K562 (cell line): ENCODE results near the gene RPL38. TPM values are rescaled to one million over a fixed set of nuclear protein-coding genes. Genes with fewer than 3 reads are reported as not detected.

Experiments used
- BACH1 ChIP-seq: fragments of 200-800 bp; sonication (Bioruptor generic); IDR thresholded peaks from 2 replicates; pipeline ENCODE4 v1.6.1; 2016; ENCODE audit warnings: missing genetic modification characterization, missing compliant biosample characterization
- ETV5 ChIP-seq: sonication (generic); formaldehyde crosslinking; IDR thresholded peaks from 2 replicates; pipeline ENCODE4 v1.4.0; 2020; ENCODE audit warnings: low read depth, mild to moderate bottlenecking, missing genetic modification reagents
- MECOM ChIP-seq: fragments of 250-450 bp; sonication (Bioruptor Pico); IDR thresholded peaks from 2 replicates; pipeline ENCODE4 v1.8.0; 2022; ENCODE audit warnings: inconsistent platforms
- MYNN ChIP-seq, 2 experiments: sonication (generic); formaldehyde crosslinking in 1 of 2; IDR thresholded peaks; 2 replicates each; pipeline versions ENCODE4 v1.5.0 to v1.6.1; 2016 to 2020; ENCODE audit warnings: antibody characterized with exemption in 1 of 2, missing genetic modification reagents in 1 of 2
- NR2C1 ChIP-seq, 2 experiments: fragments of 450-650 bp; IDR thresholded peaks; 2 replicates each; pipeline ENCODE4 v1.6.1; 2017; ENCODE audit warnings: mild to moderate bottlenecking in 2 of 2, antibody characterized with exemption in 1 of 2, inconsistent platforms in 1 of 2, missing compliant biosample characterization in 1 of 2, missing genetic modification characterization in 1 of 2
- PHB2 ChIP-seq: fragments of 450-650 bp; IDR thresholded peaks from 2 replicates; pipeline ENCODE4 v1.6.1; 2017; ENCODE audit warnings: low read depth
- POLR3G ChIP-seq: IDR thresholded peaks from 2 replicates; pipeline ENCODE4 v1.6.1; 2011; ENCODE audit not compliant: insufficient read length, insufficient replicate concordance; ENCODE audit errors: extremely low read depth
- RBM17 ChIP-seq: fragments of 200-400 bp; formaldehyde crosslinking; IDR thresholded peaks from 2 replicates; pipeline ENCODE4 v1.6.1; 2017; ENCODE audit warnings: low read depth, mild to moderate bottlenecking, low read length, borderline replicate concordance
- TEAD2 ChIP-seq: fragments of 450-650 bp; IDR thresholded peaks from 2 replicates; pipeline ENCODE4 v1.6.1; 2016; ENCODE audit warnings: missing genetic modification characterization, control low read depth, missing compliant biosample characterization
- ZNF23 ChIP-seq: fragments of 250-450 bp; sonication (Bioruptor Pico); IDR thresholded peaks from 2 replicates; pipeline ENCODE4 v1.4.0; 2020; ENCODE audit warnings: mild to moderate bottlenecking
- ZNF354B ChIP-seq: fragments of 250-450 bp; sonication (Bioruptor Pico); IDR thresholded peaks from 2 replicates; pipeline ENCODE4 v1.4.0; 2020
- ZNF436 ChIP-seq: fragments of 250-450, 450-650 bp; sonication (Bioruptor Pico); formaldehyde crosslinking; IDR thresholded peaks from 2 replicates; pipeline ENCODE4 v1.7.0; 2020; ENCODE audit warnings: mild to moderate bottlenecking
- polyA plus RNA-seq, 8 experiments: library from polyadenylated mRNA; depleted of rRNA in 4 of 8; stranded (reverse) in 5 of 8; unstranded in 3 of 8; fragments of >200 nt; fragmentation: Nextera tagmentation in 2 of 8; fragmentation: Illumina TruSeq in 1 of 8; extraction: Ambion mirVana in 2 of 8; extraction: Trizol in 1 of 8; gene quantifications; 2 replicates each; pipeline versions ENCODE4 v1.2.1 to v1.2.3, GENCODE V29; 2011 to 2014; ENCODE audit warnings: inconsistent platforms in 1 of 8, missing spikeins in 1 of 8
- total RNA-seq, 7 experiments: library from RNA; depleted of rRNA in 6 of 7; stranded (reverse); fragments of >200 nt in 6 of 7; fragmentation: Illumina TruSeq in 2 of 7; extraction: Trizol in 2 of 7; gene quantifications; 2 replicates each; pipeline versions ENCODE4 v1.2.1 to v1.2.3, GENCODE V29; 2011 to 2021; ENCODE audit warnings: low replicate concordance in 1 of 7
- TF ChIP-seq, protein P1 (sequence below): fragments of 250-450 bp; sonication (Bioruptor Pico); IDR thresholded peaks from 2 replicates; pipeline ENCODE4 v1.9.0; 2021; ENCODE audit warnings: mild to moderate bottlenecking
- TF ChIP-seq, protein P2 (sequence below): fragments of 250-450 bp; sonication (Bioruptor Pico); IDR thresholded peaks from 2 replicates; pipeline ENCODE4 v1.9.0; 2021; ENCODE audit warnings: mild to moderate bottlenecking, inconsistent platforms
- TF ChIP-seq, protein P3 (sequence below): sonication (generic); formaldehyde crosslinking; IDR thresholded peaks from 2 replicates; pipeline ENCODE4 v1.8.0; 2023; ENCODE audit warnings: mild to moderate bottlenecking, missing genetic modification reagents
- TF ChIP-seq, protein P4 (sequence below): fragments of 250-450 bp; sonication (Bioruptor Pico); IDR thresholded peaks from 2 replicates; pipeline ENCODE4 v1.8.0; 2021; ENCODE audit warnings: moderate library complexity, mild to moderate bottlenecking, inconsistent platforms
- TF ChIP-seq, protein P5 (sequence below): fragments of 250-450 bp; sonication (Bioruptor Pico); IDR thresholded peaks from 2 replicates; pipeline ENCODE4 v1.5.0; 2020; ENCODE audit warnings: mild to moderate bottlenecking, borderline replicate concordance

RPL38 gene
- total and polyA plus RNA-seq, 9 of the 15 experiments (the other 6 are each of a cell fraction or from before 2014, with no cell fraction given): 1,224 to 3,864 (median 1,939) TPM

DNA sequence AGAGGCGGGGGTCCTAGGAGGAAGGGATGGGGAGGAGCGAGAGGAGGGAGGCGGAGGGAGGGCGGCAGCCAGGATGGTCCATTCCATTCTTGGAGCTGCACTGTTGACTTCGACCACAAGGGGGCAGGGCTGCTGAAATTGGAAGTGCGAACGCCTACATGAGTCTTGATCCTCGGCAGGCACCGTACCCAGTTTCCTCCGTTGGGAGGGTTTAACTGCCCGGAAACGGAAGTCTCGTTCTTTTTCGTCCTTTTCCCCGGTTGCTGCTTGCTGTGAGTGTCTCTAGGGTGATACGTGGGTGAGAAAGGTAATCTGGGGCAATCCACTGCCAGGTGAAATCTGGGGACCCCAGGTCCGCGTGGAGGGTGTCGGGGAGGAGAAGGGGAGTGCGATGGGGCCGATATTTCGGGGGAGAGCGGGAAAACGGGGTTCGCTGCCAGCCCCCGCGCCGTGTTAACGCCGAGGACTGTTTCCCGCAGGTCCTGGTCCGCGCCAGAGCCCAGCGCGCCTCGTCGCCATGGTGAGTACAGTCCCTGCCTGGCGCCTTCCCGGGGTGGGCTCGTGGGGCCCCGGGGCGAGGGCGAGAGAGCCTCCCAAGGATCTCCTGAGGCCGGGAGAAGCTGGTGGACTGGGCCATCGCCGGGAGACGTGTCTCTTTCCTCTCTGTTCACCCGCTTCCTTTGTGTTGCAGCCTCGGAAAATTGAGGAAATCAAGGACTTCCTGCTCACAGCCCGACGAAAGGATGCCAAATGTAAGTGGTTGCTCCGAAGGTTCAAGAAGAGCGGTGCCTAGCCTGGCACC lies at the start of gene RPL38 (continued):
- TF ChIP-seq TEAD2 (tag) (no peak), ETV5 (CRISPR knock-in tag) (peak; percentile 76), RBM17 (no peak), BACH1 (tag) (no peak), ZNF436 (0 out of 2 replicates have a peak, but pooled peaks have one; percentile 2), ZNF354B (CRISPR knock-in tag) (no peak), POLR3G (no peak), NR2C1 (IDR thresholded peaks at IDR 0.05) (peak; percentile 50; the same call in 1 of the 2 replicates), NR2C1 (tag; IDR thresholded peaks at IDR 0.05) (no peak), PHB2 (0 out of 2 replicates have a peak, but pooled peaks have one; percentile 43), MECOM (CRISPR knock-in tag) (no peak), ZNF23 (CRISPR knock-in tag) (no peak), MYNN (IDR thresholded peaks at IDR 0.05) (0 out of 2 replicates have a peak, but pooled peaks have one; percentile 14), MYNN (CRISPR knock-in tag; IDR thresholded peaks at IDR 0.05) (no peak)
- TF ChIP-seq, protein P1, sequence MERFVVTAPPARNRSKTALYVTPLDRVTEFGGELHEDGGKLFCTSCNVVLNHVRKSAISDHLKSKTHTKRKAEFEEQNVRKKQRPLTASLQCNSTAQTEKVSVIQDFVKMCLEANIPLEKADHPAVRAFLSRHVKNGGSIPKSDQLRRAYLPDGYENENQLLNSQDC: peak; percentile 79; the same call in 1 of the 2 replicates
- TF ChIP-seq, protein P2, sequence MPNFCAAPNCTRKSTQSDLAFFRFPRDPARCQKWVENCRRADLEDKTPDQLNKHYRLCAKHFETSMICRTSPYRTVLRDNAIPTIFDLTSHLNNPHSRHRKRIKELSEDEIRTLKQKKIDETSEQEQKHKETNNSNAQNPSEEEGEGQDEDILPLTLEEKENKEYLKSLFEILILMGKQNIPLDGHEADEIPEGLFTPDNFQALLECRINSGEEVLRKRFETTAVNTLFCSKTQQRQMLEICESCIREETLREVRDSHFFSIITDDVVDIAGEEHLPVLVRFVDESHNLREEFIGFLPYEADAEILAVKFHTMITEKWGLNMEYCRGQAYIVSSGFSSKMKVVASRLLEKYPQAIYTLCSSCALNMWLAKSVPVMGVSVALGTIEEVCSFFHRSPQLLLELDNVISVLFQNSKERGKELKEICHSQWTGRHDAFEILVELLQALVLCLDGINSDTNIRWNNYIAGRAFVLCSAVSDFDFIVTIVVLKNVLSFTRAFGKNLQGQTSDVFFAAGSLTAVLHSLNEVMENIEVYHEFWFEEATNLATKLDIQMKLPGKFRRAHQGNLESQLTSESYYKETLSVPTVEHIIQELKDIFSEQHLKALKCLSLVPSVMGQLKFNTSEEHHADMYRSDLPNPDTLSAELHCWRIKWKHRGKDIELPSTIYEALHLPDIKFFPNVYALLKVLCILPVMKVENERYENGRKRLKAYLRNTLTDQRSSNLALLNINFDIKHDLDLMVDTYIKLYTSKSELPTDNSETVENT (CRISPR knock-in tag): peak; percentile 66; the same call in 1 of the 2 replicates
- TF ChIP-seq, protein P3, sequence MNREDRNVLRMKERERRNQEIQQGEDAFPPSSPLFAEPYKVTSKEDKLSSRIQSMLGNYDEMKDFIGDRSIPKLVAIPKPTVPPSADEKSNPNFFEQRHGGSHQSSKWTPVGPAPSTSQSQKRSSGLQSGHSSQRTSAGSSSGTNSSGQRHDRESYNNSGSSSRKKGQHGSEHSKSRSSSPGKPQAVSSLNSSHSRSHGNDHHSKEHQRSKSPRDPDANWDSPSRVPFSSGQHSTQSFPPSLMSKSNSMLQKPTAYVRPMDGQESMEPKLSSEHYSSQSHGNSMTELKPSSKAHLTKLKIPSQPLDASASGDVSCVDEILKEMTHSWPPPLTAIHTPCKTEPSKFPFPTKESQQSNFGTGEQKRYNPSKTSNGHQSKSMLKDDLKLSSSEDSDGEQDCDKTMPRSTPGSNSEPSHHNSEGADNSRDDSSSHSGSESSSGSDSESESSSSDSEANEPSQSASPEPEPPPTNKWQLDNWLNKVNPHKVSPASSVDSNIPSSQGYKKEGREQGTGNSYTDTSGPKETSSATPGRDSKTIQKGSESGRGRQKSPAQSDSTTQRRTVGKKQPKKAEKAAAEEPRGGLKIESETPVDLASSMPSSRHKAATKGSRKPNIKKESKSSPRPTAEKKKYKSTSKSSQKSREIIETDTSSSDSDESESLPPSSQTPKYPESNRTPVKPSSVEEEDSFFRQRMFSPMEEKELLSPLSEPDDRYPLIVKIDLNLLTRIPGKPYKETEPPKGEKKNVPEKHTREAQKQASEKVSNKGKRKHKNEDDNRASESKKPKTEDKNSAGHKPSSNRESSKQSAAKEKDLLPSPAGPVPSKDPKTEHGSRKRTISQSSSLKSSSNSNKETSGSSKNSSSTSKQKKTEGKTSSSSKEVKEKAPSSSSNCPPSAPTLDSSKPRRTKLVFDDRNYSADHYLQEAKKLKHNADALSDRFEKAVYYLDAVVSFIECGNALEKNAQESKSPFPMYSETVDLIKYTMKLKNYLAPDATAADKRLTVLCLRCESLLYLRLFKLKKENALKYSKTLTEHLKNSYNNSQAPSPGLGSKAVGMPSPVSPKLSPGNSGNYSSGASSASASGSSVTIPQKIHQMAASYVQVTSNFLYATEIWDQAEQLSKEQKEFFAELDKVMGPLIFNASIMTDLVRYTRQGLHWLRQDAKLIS: peak; percentile 96
- TF ChIP-seq, protein P4, sequence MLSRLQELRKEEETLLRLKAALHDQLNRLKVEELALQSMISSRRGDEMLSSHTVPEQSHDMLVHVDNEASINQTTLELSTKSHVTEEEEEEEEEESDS (CRISPR knock-in tag): no peak
- TF ChIP-seq, protein P5, sequence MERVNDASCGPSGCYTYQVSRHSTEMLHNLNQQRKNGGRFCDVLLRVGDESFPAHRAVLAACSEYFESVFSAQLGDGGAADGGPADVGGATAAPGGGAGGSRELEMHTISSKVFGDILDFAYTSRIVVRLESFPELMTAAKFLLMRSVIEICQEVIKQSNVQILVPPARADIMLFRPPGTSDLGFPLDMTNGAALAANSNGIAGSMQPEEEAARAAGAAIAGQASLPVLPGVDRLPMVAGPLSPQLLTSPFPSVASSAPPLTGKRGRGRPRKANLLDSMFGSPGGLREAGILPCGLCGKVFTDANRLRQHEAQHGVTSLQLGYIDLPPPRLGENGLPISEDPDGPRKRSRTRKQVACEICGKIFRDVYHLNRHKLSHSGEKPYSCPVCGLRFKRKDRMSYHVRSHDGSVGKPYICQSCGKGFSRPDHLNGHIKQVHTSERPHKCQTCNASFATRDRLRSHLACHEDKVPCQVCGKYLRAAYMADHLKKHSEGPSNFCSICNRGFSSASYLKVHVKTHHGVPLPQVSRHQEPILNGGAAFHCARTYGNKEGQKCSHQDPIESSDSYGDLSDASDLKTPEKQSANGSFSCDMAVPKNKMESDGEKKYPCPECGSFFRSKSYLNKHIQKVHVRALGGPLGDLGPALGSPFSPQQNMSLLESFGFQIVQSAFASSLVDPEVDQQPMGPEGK: 0 out of 2 replicates have a peak, but pooled peaks have one; percentile 68
